NCI-H2081 (cell line): ENCODE data around the gene PHACTR3.

Experiments
- DNase-seq, 2 experiments: peaks; one replicate each; lab custom pipeline; 2025; lab: John Stamatoyannopoulos, UW

PHACTR3 gene

DNA sequence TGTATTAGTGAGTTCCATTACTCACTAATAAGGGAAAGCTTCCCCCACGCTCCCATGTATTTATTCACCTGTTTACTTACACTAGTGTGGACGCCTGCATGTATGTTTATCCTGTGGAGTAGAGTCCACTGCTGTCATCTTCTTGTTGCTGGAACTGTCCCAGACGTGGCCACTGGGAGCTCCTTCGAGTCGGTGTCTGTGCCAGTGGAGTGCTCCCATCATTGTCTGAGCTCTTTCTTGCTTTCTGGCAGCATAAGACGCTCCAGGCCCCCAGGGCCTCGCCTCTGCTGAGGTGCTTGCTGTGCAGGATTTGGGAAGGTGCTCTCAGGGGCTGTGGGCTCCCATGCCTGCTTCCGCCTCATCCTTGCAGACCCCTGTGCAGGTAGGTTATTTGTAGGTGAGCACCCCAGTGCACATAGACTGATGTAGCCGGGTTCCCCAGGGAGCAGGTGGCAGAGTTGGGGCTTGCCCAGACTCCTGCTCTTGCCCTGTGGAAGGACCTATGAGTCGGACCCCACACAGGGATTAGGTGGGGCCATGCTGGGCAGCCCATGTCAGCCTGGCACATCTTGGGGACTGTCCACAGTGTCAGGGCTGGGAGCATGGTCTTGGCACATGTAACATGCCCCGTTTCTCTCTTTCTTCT is 16.6 kb downstream of the PHACTR3 start:
- no peak for DNase-seq

DNA sequence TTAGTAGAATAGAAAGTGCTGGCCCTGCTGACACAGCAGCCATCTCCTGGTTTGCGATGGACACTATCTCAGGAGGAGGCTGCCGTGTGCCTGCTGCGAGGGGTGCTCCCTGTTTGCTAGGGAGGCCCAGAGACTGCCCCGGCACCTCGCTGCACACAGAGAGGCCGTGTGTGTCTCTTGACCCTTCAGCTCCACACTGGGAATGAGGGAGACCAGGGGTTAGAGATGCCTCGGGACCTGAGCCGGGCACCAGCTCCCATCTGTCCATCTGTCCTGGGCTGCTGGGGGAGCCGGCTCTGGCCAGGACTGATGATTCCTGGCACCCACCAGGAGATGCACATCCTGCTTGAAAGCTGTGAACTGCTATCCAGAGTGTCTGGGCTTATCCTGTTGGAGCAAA is 18.2 kb downstream of the PHACTR3 start:
- DNase-seq, result no peak

GRCh38 chr20:59623133-59623532 is 18.8 kb downstream of the PHACTR3 start:
- DNase-seq, result no peak

DNA sequence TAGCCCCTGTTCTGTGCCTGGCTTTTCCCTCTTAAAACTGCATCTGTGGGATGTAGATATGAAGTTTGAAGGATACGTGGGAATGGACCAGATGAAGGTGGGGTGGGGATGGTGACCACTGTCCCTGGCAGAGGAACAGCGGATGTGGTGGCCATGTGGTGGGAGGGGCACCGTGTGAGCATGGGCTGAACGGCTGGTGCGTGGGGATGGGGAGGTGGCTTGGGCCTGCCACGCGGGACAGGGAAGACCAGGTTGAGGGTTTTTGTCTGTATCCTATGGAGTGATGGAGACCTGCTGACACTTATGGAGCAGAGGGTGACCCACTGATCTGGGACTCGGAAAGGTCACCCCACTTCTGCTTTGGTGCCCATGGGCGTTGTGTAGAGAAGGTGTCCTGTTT is 19.2 kb downstream of the PHACTR3 start:
- no peak for DNase-seq

- no peak for DNase-seq
Measured at GRCh38 chr20:59624401-59624800, 20.1 kb downstream of the PHACTR3 start.

GRCh38 chr20:59625214-59625922 is 21.0 kb downstream of the PHACTR3 start:
- no peak for DNase-seq

GRCh38 chr20:59627298-59627697 is 23.0 kb downstream of the PHACTR3 start:
- DNase-seq, result no peak

DNA sequence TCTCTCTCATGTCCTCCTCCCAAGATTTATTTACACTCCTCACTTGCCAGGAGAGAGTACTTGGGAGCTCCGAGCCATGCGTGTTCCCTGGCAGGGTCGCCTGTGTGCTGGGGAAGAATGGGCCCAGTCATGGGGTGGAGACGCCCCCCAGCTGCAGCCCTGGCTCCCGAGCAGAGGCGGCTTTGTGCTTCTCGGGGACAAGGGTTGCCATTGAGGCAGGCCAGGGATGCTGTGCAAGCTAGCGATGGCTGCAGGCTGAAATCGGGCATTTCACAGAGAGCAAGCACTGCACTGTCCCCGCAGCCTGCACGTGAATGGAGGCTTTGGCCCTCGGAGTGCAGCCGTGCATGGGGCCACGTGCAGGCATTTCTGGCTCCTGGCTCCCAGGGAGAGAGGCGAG is 23.8 kb downstream of the PHACTR3 start:
- DNase-seq, result no peak

GRCh38 chr20:59629141-59630045 is 25.1 kb downstream of the PHACTR3 start:
- DNase-seq, result no peak

GRCh38 chr20:59630526-59630925 is 26.2 kb downstream of the PHACTR3 start:
- no peak for DNase-seq

- no peak for DNase-seq
Measured at GRCh38 chr20:59631751-59632540, 27.6 kb downstream of the PHACTR3 start.

DNA sequence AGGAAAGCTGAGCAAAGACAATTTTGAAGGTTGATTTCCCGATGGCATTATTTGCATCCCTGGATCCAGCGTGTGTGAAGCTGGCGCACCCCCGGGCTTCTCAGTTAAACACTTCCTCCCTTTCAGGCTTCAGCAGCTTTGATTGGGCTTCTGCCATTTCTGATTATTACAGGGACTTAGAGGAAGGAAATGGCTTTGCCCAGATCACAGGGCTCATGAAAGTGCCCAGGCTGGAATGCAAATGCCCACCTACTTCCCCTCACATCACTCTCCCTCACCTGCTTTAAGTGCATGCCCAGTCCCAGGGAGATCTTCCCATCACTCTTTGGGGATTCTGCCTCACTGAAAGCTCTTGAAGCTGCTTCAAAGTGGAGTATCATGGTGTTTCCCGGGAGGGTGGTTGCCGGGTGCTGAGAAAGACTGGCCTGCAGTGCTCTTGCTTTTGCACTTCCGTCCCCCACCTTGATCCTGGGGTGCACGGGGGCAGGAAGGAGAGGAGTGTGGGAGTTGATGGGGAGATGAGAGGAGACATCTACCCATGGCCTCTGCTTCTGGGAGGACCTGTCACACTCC is 28.3 kb downstream of the PHACTR3 start:
- no peak for DNase-seq

- DNase-seq, result no peak
Measured at GRCh38 chr20:59633656-59634251, 29.4 kb downstream of the PHACTR3 start.

- no peak for DNase-seq
Measured at GRCh38 chr20:59634435-59635005, 30.2 kb downstream of the PHACTR3 start.

GRCh38 chr20:59636766-59637370 is 32.5 kb downstream of the PHACTR3 start:
- no peak for DNase-seq

- DNase-seq, result no peak
Measured at GRCh38 chr20:59640267-59640666, 35.9 kb downstream of the PHACTR3 start.

- DNase-seq, result no peak
Measured at GRCh38 chr20:59643615-59644061, 39.3 kb downstream of the PHACTR3 start.

DNA sequence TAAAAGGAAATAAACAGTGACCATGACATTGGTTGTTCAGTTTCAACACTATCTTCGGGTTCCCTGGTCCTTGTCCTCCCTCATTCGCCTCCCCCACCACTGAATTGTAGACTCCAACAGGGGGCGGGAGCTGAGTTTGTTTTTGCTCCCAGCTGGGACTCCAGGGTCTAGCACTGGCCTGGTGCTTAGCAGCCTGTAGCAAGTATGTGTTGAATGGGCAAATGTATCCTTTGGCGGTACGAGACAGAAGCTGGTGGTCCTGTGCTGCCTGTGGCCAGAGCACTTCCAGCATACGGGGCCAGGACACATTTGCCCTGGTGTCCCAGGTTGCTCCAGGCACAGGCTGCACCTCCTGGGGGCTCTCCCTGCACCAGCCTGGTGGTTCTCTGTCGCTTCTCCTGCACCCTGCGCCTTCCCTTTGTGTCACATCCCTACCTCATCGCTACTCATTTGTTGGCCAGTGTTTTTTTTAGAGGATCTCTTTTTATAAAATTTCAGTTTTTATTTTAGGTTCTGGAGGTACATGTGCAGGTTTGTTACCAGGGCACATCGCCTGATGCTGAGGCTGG is 40.1 kb downstream of the PHACTR3 start:
- DNase-seq, result no peak

- no peak for DNase-seq
Measured at GRCh38 chr20:59645271-59645670, 40.9 kb downstream of the PHACTR3 start.

GRCh38 chr20:59645761-59646171 is 41.4 kb downstream of the PHACTR3 start:
- DNase-seq, result no peak
